ENCODE measurements around the gene CDKN2C.

DNA sequence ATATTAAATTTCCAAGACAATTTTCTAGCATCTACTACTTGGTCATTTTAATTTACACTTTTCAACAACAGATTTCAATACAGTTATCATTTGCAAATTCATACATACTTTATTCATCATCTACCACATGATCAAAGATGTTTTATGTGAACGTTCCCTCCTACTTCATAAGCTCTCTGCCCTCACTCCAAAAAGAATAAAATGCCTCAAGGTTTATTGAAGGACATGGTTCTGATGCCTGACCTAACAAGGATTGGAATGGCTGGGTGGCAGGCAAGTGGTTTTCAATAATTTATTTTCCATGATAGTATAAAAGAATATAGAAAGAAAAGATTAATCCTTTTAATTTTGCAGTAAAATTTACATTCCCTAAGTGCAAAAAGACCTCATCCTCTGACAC lies 5.4 kb downstream of the CDKN2C start:
- TF ChIP-seq, protein P1, sequence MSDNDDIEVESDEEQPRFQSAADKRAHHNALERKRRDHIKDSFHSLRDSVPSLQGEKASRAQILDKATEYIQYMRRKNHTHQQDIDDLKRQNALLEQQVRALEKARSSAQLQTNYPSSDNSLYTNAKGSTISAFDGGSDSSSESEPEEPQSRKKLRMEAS (IDR thresholded peaks at IDR 0.05; ENCODE audit: insufficient read depth, insufficient read length): no peak
- TF ChIP-seq, protein P2, sequence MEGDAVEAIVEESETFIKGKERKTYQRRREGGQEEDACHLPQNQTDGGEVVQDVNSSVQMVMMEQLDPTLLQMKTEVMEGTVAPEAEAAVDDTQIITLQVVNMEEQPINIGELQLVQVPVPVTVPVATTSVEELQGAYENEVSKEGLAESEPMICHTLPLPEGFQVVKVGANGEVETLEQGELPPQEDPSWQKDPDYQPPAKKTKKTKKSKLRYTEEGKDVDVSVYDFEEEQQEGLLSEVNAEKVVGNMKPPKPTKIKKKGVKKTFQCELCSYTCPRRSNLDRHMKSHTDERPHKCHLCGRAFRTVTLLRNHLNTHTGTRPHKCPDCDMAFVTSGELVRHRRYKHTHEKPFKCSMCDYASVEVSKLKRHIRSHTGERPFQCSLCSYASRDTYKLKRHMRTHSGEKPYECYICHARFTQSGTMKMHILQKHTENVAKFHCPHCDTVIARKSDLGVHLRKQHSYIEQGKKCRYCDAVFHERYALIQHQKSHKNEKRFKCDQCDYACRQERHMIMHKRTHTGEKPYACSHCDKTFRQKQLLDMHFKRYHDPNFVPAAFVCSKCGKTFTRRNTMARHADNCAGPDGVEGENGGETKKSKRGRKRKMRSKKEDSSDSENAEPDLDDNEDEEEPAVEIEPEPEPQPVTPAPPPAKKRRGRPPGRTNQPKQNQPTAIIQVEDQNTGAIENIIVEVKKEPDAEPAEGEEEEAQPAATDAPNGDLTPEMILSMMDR (IDR thresholded peaks at IDR 0.05; ENCODE audit: extremely low read depth in 1 of 2, insufficient read depth in 1 of 2, low read depth in 1 of 2, low read length in 2 of 2): no peak
- TF ChIP-seq POLR2A (IDR thresholded peaks at IDR 0.05; ENCODE audit: low read depth, low read length) (no peak), MYC (IDR thresholded peaks at IDR 0.05; ENCODE audit: low read depth, low read length) (no peak), POLR2AphosphoS5 (IDR thresholded peaks at IDR 0.05; ENCODE audit: insufficient read depth, low read depth, low read length) (no peak), EZH2 (IDR thresholded peaks at IDR 0.05; ENCODE audit: borderline replicate concordance, low read depth, low read length, severe bottlenecking) (no peak), JUN (IDR thresholded peaks at IDR 0.05; ENCODE audit: borderline replicate concordance, insufficient read depth, insufficient read length, low read depth) (no peak)
